GM21390 (cell line): ENCODE data around the gene BARD1.
"Not testable (repeated sequence)": the region's sequence is repeated elsewhere in the genome, so short reads cannot be mapped to it uniquely, and the experiment has no call there.

Experiments used
- ATAC-seq: cut with Tn5 transposase; IDR thresholded peaks from one replicate; pipeline ENCODE4 v1.9.1; 2021; ENCODE audit not compliant: unreplicated experiment

Gene BARD1

GRCh38 chr2:214772443-214773015 is 37.0 kb downstream of the BARD1 start:
- ATAC-seq, result no peak

- no peak for ATAC-seq
Measured at GRCh38 chr2:214765180-214765579, 44.3 kb downstream of the BARD1 start.

GRCh38 chr2:214753455-214753854 is 56.0 kb downstream of the BARD1 start:
- ATAC-seq, result no peak

- no peak for ATAC-seq
Measured at GRCh38 chr2:214750529-214750928, 59.0 kb downstream of the BARD1 start.

- no peak for ATAC-seq
Measured at GRCh38 chr2:214747992-214748391, 61.5 kb downstream of the BARD1 start.

GRCh38 chr2:214742119-214742518 is 67.4 kb downstream of the BARD1 start:
- peak; percentile 38 for ATAC-seq

- ATAC-seq, result no peak
Measured at GRCh38 chr2:214740867-214741395, 68.6 kb downstream of the BARD1 start.

- ATAC-seq, result peak; percentile 96
Measured at GRCh38 chr2:214737188-214737587, 72.3 kb downstream of the BARD1 start.

- peak; percentile 47 for ATAC-seq
Measured at GRCh38 chr2:214730800-214731407, 78.6 kb downstream of the BARD1 start.

- no peak for ATAC-seq
Measured at GRCh38 chr2:214730248-214730647, 79.2 kb downstream of the BARD1 start.

- ATAC-seq, result no peak
Measured at GRCh38 chr2:214724741-214725140, 84.7 kb downstream of the BARD1 start.

- ATAC-seq, result not testable (repeated sequence)
Measured at GRCh38 chr2:214717837-214718236, 91.6 kb downstream of the BARD1 start.

GRCh38 chr2:214716811-214717560 is 92.5 kb downstream of the BARD1 start:
- no peak for ATAC-seq

- no peak for ATAC-seq
Measured at GRCh38 chr2:214715025-214715424, 94.5 kb downstream of the BARD1 start.

GRCh38 chr2:214713080-214713830 is 96.2 kb downstream of the BARD1 start:
- ATAC-seq, result no peak

GRCh38 chr2:214710729-214711128 is 98.8 kb downstream of the BARD1 start:
- no peak for ATAC-seq

GRCh38 chr2:214706986-214707385 is 102.5 kb downstream of the BARD1 start:
- ATAC-seq, result no peak

- ATAC-seq, result no peak
Measured at GRCh38 chr2:214699236-214699635, 110.2 kb downstream of the BARD1 start.

GRCh38 chr2:214696681-214697080 is 112.8 kb downstream of the BARD1 start:
- ATAC-seq, result no peak

GRCh38 chr2:214695789-214696188 is 113.7 kb downstream of the BARD1 start:
- ATAC-seq, result no peak

- peak; percentile 50 for ATAC-seq
Measured at GRCh38 chr2:214683557-214683956, 125.9 kb downstream of the BARD1 start.
